CMK (cell line): ENCODE data around the gene KLHL6.
"Not testable (repeated sequence)": the region's sequence is repeated elsewhere in the genome, so short reads cannot be mapped to it uniquely, and the experiment has no call there.

Source experiments
- DNase-seq: peaks from one replicate; pipeline ENCODE4 v3.0.0-alpha.2; 2010; ENCODE audit warnings: low read depth

KLHL6 gene

DNA sequence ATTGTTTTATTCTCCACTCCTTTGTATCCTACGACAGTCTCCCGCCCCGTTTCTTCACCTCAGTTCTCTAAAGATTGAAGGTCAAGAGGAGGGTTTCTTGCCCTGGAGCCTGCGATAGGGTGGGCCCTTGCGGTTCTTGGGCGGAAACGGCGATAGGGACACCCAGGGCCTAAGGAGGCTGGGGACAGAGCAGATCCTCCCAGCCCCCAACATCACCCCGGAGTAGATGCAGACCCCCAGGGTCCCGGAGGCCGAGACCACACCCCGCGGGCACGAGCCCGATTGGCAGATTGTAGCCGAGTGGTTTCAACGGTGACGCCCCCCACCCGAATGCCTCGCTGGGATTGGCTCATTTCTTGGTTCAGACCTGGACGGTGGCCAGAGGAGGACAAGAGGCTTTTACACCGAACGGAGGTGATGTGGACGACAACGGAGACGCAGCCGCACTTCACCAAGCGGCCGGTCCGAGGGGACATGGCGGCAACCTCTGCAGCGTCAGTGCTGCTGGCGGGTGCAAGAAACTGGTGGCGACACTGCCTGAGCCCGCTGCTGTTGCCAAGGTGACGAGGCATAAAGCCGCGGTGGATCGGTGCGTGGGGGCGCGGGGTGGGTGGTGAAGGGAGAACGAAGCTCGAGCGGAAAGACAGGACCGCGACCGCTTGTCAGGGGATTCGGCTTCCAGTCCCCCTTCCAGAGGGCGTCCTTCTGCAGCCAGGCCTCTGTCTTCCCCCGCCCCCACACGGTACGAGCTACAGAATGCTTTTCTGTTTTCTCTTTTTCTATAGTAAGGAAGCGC is 108.1 kb downstream of the KLHL6 start:
- DNase-seq: peak; percentile 84

GRCh38 chr3:183446838-183447205 is 108.7 kb downstream of the KLHL6 start:
- no peak for DNase-seq

- no peak for DNase-seq
Measured at GRCh38 chr3:183444748-183445147, 110.8 kb downstream of the KLHL6 start.

GRCh38 chr3:183443395-183444385 is 111.8 kb downstream of the KLHL6 start:
- no peak for DNase-seq

DNA sequence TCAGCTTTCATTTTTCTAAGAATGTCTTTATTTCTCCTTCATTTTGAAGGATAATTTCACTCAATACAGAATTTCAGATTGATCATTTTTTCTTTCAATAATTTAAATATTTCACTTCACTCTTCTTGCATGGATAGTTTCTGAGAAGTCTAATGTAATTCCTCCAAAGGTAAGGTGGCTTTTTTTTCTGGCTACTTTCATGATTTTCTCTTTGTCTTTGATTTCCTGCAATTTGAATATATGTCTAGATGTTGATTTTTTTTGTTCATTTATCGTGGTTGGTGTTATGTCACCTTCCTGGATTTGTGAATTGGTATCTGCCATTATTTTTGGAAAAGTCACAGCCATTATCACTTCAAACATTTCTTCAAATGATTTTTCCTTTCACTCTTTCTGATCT is 112.5 kb downstream of the KLHL6 start:
- no peak for DNase-seq

DNA sequence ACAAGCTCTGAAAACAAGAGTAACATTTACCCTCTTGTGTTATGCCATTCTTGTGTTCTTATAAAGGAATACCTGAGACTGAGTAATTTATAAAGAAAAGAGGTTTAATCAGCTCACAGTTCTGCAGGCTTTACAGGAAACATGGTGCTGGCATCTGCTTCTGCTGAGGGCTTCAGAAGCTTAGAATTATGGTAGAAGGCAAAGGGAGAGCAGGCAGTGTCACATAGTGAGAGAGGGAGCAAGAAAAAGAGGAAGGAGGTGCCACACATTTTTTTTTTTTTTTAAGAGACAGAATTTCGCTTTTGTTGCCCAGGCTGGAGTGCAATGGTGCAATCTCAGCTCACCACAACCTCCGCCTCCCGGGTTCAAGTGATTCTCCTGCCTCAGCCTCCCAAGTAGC is 115.0 kb downstream of the KLHL6 start:
- not testable (repeated sequence) for DNase-seq

- DNase-seq: no peak
Measured at GRCh38 chr3:183439515-183439914, 116.0 kb downstream of the KLHL6 start.

DNA sequence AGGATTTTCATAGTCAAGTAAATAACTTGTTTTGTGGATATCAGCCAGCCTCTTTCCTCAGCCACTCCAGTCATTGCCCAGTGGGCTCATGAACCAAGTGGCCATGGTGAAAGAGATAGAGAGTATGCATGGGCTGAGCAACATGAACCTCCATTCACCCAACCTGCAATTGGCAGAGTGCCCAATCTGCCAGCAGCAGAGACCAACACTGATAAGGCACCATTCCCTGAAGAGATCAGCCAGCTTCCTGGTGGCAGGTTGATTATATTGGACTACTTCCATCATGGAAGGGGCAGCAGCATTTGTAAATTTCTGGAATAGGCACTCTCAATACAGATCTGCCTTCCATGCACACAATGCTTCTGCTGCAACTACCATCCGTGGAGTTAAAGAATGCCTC is 116.8 kb downstream of the KLHL6 start:
- no peak for DNase-seq

DNA sequence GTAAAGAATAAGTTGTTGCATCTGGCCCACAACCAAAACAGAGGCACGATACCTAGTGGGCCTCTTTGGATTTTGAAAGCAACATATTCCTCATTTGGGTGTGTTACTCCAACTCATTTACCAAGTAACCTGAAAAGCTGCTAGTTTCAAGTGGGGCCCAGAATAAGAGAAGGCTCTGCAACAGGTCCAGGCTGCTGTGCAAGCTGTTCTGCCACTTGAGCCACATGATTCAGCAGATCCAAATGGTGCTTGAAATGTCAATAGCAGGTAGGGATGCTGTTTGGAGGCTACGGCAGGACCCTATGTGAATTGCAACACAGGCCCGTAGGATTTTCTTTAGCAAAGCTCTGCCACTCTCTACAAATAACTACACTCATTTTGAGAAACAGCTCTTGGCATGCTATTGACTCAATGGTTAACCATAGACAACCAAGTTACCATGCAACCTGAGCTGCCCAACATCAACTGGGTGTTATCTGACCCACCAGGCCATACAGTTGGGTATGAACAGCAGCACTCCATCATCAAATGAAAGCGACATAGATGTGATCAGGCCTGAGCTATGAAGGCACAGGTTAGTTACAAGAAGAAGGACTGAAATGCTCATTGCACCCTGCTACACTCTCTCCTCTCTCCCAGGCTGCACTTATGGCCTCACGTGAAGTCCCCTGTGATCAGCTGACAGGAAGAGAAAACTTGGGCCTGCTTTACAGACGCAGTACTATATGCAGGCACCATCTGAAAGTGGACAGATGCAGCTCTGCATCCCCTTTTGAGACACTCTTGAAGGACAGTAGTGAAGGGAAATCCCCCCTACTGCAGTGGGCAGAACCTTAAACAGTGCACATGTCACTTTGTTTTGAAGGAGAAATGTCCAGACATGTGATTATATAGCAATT is 117.6 kb downstream of the KLHL6 start:
- DNase-seq: no peak
